HEK293T (cell line): ENCODE results near the gene IGFBP5.

ENCODE experiments used
- CTCF ChIA-PET: fragments of 350-600 bp; formaldehyde crosslinking; extraction: SDS; loops from one replicate; lab custom pipeline; 2021; ENCODE audit warnings: antibody characterized with exemption, inconsistent platforms; lab: Yijun Ruan, JAX
- POLR2A ChIA-PET: fragments of 350-600 bp; formaldehyde crosslinking; extraction: SDS; loops from one replicate; lab custom pipeline; 2020; ENCODE audit warnings: antibody characterized with exemption, inconsistent platforms; lab: Yijun Ruan, JAX
- DNase-seq: peaks from one replicate; pipeline ENCODE4 v3.0.0; 2012; ENCODE audit warnings: mixed read lengths; ENCODE audit errors: extremely low spot score
- ARNT ChIP-seq: fragments of 450-650 bp; IDR thresholded peaks from 2 replicates; pipeline ENCODE4 v1.6.1; 2017; ENCODE audit warnings: mild to moderate bottlenecking
- BHLHE40 ChIP-seq: fragments of 450-650 bp; IDR thresholded peaks from 2 replicates; pipeline ENCODE4 v1.6.1; 2016; ENCODE audit warnings: mild to moderate bottlenecking, moderate library complexity, borderline replicate concordance
- CTBP1 ChIP-seq: fragments of 450-650 bp; IDR thresholded peaks from 2 replicates; pipeline ENCODE4 v1.6.1; 2016; ENCODE audit warnings: borderline replicate concordance
- ELF4 ChIP-seq: fragments of 450-650 bp; IDR thresholded peaks from 2 replicates; pipeline ENCODE4 v1.6.1; 2017; ENCODE audit warnings: antibody characterized with exemption
- FOXA1 ChIP-seq: fragments of 450-650 bp; IDR thresholded peaks from 2 replicates; pipeline ENCODE4 v1.6.1; 2016; ENCODE audit warnings: mild to moderate bottlenecking
- FOXK2 ChIP-seq: fragments of 450-650 bp; IDR thresholded peaks from 2 replicates; pipeline ENCODE4 v1.6.1; 2016; ENCODE audit warnings: mild to moderate bottlenecking
- FOXM1 ChIP-seq: fragments of 450-650 bp; IDR thresholded peaks from 2 replicates; pipeline ENCODE4 v1.6.1; 2017; ENCODE audit warnings: mild to moderate bottlenecking, borderline replicate concordance
- HDGF ChIP-seq: fragments of 450-650 bp; IDR thresholded peaks from 2 replicates; pipeline ENCODE4 v1.6.1; 2017; ENCODE audit warnings: antibody characterized with exemption, borderline replicate concordance
- L3MBTL2 ChIP-seq: fragments of 450-650 bp; conservative IDR thresholded peaks from 2 replicates; pipeline ENCODE4 v1.6.1; 2016; ENCODE audit warnings: mild to moderate bottlenecking
- LEF1 ChIP-seq: fragments of 450-650 bp; IDR thresholded peaks from 2 replicates; pipeline ENCODE4 v1.6.1; 2017; ENCODE audit warnings: mild to moderate bottlenecking, borderline replicate concordance
- NFRKB ChIP-seq: fragments of 450-650 bp; IDR thresholded peaks from 2 replicates; pipeline ENCODE4 v1.6.1; 2016; ENCODE audit warnings: mild to moderate bottlenecking, moderate library complexity
- SP1 ChIP-seq: fragments of 450-650 bp; IDR thresholded peaks from 2 replicates; pipeline ENCODE4 v1.6.1; 2017
- SUZ12 ChIP-seq: fragments of 450-650 bp; IDR thresholded peaks from 2 replicates; pipeline ENCODE4 v1.6.1; 2016; ENCODE audit warnings: mild to moderate bottlenecking
- TARDBP ChIP-seq: fragments of 450-650 bp; IDR thresholded peaks from 2 replicates; pipeline ENCODE4 v1.6.1; 2016
- ZNF384 ChIP-seq: fragments of 450-650 bp; IDR thresholded peaks from 2 replicates; pipeline ENCODE4 v1.6.1; 2016
- TF ChIP-seq, protein P1 (sequence below): fragments of 450-650 bp; IDR thresholded peaks from 2 replicates; pipeline ENCODE4 v1.6.1; 2016

Gene IGFBP5

DNA sequence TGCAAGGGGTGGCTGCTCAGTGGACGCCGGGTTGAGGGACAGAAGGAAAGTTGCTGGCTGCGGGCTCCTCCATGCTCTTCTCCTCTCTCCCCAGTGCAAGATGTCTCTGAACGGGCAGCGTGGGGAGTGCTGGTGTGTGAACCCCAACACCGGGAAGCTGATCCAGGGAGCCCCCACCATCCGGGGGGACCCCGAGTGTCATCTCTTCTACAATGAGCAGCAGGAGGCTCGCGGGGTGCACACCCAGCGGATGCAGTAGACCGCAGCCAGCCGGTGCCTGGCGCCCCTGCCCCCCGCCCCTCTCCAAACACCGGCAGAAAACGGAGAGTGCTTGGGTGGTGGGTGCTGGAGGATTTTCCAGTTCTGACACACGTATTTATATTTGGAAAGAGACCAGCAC is 31.5 kb downstream of the IGFBP5 start:
- TF ChIP-seq ARNT (no peak), BHLHE40 (no peak), ELF4 (no peak), CTBP1 (no peak), FOXK2 (no peak), ZNF384 (no peak), SUZ12 (no peak), FOXM1 (no peak), HDGF (no peak)
- TF ChIP-seq, protein P1, sequence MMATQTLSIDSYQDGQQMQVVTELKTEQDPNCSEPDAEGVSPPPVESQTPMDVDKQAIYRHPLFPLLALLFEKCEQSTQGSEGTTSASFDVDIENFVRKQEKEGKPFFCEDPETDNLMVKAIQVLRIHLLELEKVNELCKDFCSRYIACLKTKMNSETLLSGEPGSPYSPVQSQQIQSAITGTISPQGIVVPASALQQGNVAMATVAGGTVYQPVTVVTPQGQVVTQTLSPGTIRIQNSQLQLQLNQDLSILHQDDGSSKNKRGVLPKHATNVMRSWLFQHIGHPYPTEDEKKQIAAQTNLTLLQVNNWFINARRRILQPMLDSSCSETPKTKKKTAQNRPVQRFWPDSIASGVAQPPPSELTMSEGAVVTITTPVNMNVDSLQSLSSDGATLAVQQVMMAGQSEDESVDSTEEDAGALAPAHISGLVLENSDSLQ = no peak
- ChIA-PET POLR2A (no interaction called here), CTCF (interaction anchor here (1.1 kb wide), 1 partner anchor 145 kb away, joined by 3 read pairs; no protein-coding TSS in a partner anchor)
- no peak for DNase-seq

DNA sequence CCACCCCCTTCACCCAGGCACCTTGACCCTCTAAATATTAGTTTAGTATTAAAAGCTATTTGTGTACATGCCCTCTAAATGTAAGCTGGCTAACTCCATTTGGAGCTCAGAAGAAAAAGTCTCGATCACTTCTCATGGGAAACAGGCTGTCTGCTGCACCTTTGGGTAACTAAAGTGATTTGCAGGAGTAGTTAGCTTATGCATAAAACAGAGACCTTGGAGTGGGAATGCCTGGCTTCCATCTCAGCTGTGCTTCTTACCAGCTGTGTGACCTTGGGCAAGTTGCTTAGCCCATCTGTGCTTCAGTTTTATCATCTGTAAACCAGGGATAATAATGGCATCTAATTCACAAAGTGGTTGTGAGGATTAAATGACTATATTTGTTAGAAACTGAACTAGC is 32.2 kb downstream of the IGFBP5 start:
- CTCF ChIA-PET = interaction anchor here (0.8 to 1.1 kb wide), 2 partner anchors 144 to 145 kb away, joined by 3 read pairs; no protein-coding TSS in a partner anchor
- no peak for DNase-seq
- POLR2A ChIA-PET = no interaction called here
- TF ChIP-seq, protein P1 = no peak
- TF ChIP-seq CTBP1 = no peak
- TF ChIP-seq TARDBP = no peak
- no peak for TF ChIP-seq FOXA1
- no peak for TF ChIP-seq LEF1
- TF ChIP-seq ELF4 = no peak
- no peak for TF ChIP-seq ZNF384
- no peak for TF ChIP-seq SUZ12
- no peak for TF ChIP-seq ARNT
- TF ChIP-seq SP1 = no peak
- no peak for TF ChIP-seq FOXM1
- TF ChIP-seq L3MBTL2 = no peak
- TF ChIP-seq BHLHE40 = no peak

DNA sequence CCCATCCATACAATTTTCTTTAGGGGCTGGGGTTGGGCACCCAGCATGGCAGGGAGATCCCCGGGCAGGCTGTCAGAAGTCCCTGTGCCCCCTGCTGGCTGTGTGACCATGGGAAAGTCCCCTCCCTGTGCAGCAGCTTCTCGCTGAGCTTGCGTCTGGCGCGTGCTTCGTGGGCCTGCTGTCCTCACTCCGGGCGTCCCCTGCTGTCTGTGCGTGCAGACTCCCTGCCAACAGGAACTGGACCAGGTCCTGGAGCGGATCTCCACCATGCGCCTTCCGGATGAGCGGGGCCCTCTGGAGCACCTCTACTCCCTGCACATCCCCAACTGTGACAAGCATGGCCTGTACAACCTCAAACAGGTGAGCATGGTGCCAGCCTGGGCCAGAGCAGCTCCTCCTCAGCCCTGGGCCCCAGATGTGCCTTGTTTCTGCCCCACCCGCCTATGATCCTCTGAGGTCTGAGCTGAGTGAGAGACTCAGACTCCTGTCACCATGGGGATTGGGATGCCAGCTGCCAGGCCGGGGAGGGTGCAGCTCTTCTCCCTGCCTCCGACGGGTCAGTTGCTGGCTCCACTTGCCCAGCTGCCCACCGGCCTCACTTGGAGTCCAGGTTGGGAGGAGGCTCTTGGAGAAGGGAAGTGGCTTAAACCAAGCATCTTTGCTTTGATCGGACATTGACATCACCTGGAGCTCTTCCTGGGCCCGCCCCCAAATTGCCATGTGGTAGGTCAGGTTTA is 33.5 kb downstream of the IGFBP5 start:
- no peak for DNase-seq
- POLR2A ChIA-PET = no interaction called here
- TF ChIP-seq SP1 (no peak), FOXM1 (no peak), BHLHE40 (no peak), CTBP1 (no peak), SUZ12 (no peak), HDGF (no peak), ARNT (no peak), FOXK2 (no peak), FOXA1 (no peak), LEF1 (no peak), NFRKB (no peak)
- TF ChIP-seq, protein P1 = no peak
- CTCF ChIA-PET = interaction anchor here (0.7 to 1.6 kb wide), 2 partner anchors 135 to 144 kb away, joined by 4 to 5 read pairs; no protein-coding TSS in a partner anchor

DNA sequence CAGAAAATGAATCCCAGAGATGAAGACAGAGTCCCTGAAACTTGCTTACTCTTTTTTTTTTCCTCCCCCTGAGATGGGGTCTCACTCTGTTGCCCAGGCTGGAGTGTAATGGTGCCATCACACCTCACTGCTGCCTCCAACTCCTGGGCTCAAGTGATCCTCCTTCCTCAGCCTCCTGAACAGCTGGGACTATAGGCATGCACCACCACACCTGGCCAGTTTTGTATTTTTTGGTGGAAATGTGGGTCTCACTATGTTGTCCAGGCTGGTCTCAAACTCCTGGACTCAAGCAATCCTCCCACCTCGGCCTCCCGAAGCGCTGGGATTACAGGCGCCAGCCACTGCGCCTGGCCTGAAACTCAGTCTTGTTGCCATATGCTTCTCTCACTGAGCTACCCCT is 34.3 kb downstream of the IGFBP5 start:
- DNase-seq = no peak
- no peak for TF ChIP-seq TARDBP
- no peak for TF ChIP-seq NFRKB
- TF ChIP-seq BHLHE40 = no peak
- no peak for TF ChIP-seq ZNF384
- TF ChIP-seq HDGF = no peak
- TF ChIP-seq FOXM1 = no peak
- TF ChIP-seq SP1 = no peak
- TF ChIP-seq FOXA1 = no peak
- no peak for TF ChIP-seq ELF4
- TF ChIP-seq ARNT = no peak
- TF ChIP-seq FOXK2 = no peak
- no peak for TF ChIP-seq CTBP1
- no peak for TF ChIP-seq LEF1
- TF ChIP-seq L3MBTL2 = no peak
- no peak for TF ChIP-seq SUZ12
- TF ChIP-seq, protein P1 = no peak
- ChIA-PET CTCF (interaction anchor here (0.7 to 1.6 kb wide), 2 partner anchors 135 to 143 kb away, joined by 4 to 5 read pairs; no protein-coding TSS in a partner anchor), POLR2A (no interaction called here)

DNA sequence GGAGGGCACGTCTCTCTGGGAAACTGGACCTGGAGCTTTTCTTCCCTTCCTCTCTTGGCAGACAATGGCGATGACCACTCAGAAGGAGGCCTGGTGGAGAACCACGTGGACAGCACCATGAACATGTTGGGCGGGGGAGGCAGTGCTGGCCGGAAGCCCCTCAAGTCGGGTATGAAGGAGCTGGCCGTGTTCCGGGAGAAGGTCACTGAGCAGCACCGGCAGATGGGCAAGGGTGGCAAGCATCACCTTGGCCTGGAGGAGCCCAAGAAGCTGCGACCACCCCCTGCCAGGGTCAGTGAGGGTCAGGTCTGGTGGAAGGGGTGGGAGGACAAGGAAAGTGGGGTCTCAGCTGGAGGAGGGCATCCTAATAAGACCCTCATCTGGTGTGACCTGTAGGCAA is 34.9 kb downstream of the IGFBP5 start:
- CTCF ChIA-PET = no interaction called here
- POLR2A ChIA-PET = no interaction called here
- DNase-seq = no peak
- TF ChIP-seq SP1 (no peak), FOXA1 (no peak), LEF1 (no peak), HDGF (no peak), SUZ12 (no peak), ELF4 (no peak), FOXK2 (no peak), FOXM1 (no peak), ARNT (no peak), ZNF384 (no peak)

DNA sequence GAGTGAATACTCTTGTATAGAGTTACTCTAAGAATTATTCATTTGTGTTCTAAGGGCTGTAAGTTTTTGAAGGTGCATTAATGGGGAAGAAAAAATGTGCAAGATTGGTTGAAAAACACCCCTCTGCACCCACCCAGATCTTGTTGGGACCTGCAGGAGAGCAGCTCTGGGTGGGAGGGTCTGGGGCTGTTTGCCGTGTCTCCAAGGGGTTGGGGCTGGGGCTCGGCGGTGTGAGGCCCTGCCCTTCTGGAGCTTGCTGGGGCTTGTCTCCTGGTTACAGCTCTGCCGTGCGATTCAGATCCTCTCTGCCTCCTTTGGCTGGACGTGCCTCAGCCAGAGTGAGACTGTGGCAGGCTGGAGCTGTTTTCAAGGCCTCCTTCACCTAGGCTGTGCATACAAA is 36.1 kb downstream of the IGFBP5 start:
- DNase-seq = no peak
- ChIA-PET POLR2A (no interaction called here), CTCF (no interaction called here)
- TF ChIP-seq HDGF (no peak), LEF1 (no peak), FOXA1 (no peak), L3MBTL2 (no peak), SUZ12 (no peak), FOXM1 (no peak), ZNF384 (no peak), NFRKB (no peak), SP1 (no peak)
- TF ChIP-seq, protein P1 = no peak
